Loucy (cell line): ENCODE data around the gene ERH.

ENCODE experiments used
- CTCF ChIP-seq: fragments of 200-600 bp; sonication (generic); conservative IDR thresholded peaks from 2 replicates; pipeline ENCODE4 v1.5.1; 2014; ENCODE audit warnings: mild to moderate bottlenecking, antibody characterized with exemption, low read length
- EZH2phosphoT487 ChIP-seq: fragments of 200-600 bp; IDR thresholded peaks from 2 replicates; pipeline ENCODE4 v1.6.1; 2018; ENCODE audit warnings: antibody characterized with exemption, mild to moderate bottlenecking, moderate library complexity, borderline replicate concordance

- TF ChIP-seq CTCF (no peak), EZH2phosphoT487 (no peak)
Measured at GRCh38 chr14:69399750-69400149, 1.7 kb upstream of the ERH start.
